GM18502 (cell line): ENCODE results near the gene DGKB.

ENCODE experiments used
- ATAC-seq: cut with Tn5 transposase; IDR thresholded peaks from one replicate; pipeline ENCODE4 v1.9.1; 2021; ENCODE audit warnings: mild to moderate bottlenecking; ENCODE audit not compliant: unreplicated experiment, poor library complexity

Gene DGKB

GRCh38 chr7:14766747-14767146 lies 135.8 kb downstream of the DGKB start:
- ATAC-seq: no peak

DNA sequence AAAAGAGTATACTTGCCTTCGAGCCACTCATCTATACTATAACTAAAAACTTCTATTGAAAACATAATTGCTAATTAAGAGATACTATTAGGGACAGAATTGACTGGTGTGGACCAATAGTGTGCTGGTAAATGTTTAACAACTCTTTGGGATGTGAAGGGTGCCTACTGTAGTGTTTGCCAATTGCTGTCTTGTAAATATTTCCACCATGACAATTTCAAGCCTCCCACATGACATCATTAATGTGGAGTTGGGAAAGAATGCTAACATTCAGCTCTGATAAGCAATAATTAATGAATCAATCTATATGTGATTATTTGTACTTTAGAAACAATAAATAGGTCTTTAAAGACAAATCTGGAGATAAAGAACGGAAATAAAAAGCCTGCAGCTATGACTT lies 136.8 kb downstream of the DGKB start:
- no peak for ATAC-seq

GRCh38 chr7:14762561-14762960 lies 140.0 kb downstream of the DGKB start:
- ATAC-seq: no peak

- no peak for ATAC-seq
Observed at GRCh38 chr7:14761510-14762296, 140.8 kb downstream of the DGKB start.

DNA sequence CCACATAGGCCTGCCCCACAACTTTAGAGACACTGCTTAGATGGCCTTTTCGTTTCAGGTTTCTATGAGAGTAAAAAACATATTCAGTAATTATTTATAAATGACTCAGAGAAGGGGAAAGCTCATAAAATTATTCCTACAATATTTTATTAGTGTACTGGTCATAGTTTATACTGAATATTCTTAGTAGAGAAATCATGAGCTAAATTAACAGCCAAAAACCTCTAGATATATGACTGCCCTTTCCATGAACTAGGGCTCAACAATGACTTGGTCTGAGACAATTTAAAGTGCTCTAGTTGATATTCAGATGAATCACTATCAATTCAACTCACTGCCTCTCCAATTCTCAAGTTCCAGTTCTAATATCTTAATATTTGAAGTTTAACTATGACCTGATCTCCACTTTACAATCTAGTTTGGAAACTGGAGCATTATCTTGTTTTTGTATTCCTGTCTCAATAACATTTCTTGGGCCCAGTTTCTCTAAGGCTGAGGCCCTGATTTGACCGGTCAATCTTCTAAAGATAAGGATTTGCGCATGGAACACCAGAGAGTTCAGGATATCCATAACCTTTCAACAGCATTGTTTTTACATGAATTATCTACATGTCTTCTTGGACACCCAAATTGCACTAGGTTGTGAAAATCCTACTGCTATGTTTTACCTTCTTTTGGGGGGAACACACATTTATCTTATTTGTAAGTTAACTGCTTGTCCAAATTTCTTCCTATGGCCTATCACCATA lies 141.6 kb downstream of the DGKB start:
- ATAC-seq: no peak

DNA sequence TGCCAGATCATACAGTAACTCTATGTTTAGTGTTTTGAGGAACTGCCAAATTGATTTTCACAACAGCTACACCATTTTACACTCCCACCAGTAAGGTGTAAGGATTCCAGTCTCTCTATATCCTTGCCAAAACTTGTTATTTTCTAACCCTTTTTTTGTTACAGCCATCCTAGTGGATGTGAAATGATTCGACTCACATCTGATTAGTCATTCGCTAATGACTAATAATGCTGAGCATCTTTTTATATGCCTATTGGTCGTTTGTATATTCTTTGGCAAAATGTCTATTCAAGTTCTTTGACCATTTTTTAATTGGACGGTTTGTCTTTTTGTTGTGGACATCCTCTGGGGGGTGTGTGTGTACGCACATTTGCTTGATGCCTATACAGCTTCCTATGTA lies 142.8 kb downstream of the DGKB start:
- no peak for ATAC-seq

GRCh38 chr7:14754631-14755030 lies 147.9 kb downstream of the DGKB start:
- ATAC-seq: no peak

- no peak for ATAC-seq
Observed at GRCh38 chr7:14752301-14752700, 150.2 kb downstream of the DGKB start.

DNA sequence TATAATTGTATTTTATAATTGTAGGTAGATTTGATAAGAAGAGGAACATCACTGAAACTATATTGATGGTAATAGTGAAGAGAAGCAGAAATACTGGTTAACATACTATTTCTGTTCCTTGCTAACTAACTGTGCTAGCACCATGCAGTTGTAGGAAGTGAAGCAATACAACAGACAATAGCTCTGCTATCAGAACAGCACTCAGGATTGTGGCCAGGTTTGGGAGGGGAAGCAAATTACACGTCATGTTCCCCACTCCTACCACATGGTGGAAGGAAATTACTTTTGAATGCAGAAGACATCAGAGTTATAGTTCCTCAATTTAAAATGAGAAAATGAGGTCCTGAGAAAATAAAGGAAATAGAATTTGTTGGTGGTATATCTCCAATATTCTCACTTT lies 151.1 kb downstream of the DGKB start:
- no peak for ATAC-seq

GRCh38 chr7:14748461-14748860 lies 154.1 kb downstream of the DGKB start:
- ATAC-seq: no peak

DNA sequence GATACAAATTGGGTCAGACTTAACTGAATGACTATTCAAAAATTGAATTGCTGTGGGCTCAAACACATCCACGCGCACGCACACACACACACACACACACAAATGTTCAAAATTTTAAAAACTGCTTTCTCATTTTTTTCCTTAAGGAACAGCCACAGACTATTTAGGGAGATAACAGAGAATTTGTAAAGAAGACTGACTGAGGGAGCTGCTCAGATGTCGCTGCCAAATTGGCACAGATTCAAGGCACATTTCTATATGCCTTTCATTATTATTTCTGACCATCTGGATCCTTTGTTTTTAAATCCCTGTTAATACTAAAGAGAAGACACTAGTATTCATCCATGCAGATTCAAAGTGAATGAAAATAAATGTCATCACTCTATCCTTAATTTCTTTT lies 154.8 kb downstream of the DGKB start:
- no peak for ATAC-seq

- ATAC-seq: no peak
Observed at GRCh38 chr7:14745076-14745475, 157.5 kb downstream of the DGKB start.

DNA sequence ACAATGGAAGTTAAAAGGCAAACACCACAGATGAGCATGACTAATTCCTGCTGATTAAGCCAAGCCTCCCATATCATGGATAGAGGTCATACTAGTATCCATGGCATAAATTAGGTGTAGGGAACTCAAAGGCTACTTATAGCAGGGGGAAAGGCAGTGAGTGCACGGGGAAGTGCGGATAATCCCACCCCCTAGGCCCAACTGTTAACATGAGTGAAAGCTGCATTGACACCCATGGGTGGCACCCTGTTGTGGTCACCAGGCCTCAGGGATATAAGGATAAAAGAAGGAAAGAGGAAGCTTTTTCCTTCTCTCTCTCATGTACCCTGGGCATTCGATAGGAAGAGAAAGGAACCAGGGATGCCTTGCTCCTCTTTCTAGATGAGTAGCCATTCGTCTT lies 161.9 kb downstream of the DGKB start:
- no peak for ATAC-seq

DNA sequence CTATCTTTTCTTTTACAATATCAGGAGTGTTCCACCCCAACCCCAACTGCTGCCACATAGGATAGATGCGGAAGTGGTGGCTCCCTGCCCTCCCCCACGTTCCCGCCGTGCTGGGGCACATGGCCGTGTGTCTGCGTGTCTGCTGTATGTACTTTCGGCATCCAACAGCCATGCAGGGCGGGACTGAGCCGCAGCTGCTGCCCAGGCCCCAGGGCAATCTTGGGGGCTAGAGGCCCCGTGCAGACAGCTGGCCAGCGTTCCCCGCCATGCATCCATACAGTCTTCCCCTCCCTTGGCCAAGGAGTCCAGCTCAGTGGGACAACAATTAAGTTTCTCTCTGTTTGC lies 162.7 kb downstream of the DGKB start:
- ATAC-seq: no peak

GRCh38 chr7:14739168-14739840 lies 163.2 kb downstream of the DGKB start:
- ATAC-seq: no peak

GRCh38 chr7:14738086-14738485 lies 164.5 kb downstream of the DGKB start:
- ATAC-seq: no peak

DNA sequence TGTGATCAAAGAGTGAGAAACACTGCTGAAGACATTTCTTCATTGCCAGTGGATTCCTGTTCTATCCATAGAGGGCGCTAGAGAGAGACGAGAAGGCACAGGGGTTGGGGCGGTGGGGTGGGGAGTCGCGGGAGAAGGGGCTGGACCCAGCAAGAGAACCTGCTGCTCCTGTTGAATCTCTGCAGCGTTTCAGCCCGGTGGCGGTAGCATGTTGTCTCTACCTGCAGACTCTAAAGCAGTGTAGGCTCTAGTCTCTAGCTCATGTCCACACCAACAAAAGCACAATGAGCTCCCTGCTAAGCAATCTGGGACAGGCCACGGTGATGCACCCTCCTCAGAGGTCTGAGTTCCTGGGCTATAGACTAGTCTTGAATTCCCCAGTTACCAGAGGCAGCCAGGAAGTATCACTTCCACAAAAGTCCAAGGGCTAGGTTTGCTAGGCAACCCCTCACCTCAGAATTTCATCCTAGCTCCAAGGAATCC lies 167.7 kb downstream of the DGKB start:
- no peak for ATAC-seq

- no peak for ATAC-seq
Observed at GRCh38 chr7:14720785-14721184, 181.8 kb downstream of the DGKB start.

DNA sequence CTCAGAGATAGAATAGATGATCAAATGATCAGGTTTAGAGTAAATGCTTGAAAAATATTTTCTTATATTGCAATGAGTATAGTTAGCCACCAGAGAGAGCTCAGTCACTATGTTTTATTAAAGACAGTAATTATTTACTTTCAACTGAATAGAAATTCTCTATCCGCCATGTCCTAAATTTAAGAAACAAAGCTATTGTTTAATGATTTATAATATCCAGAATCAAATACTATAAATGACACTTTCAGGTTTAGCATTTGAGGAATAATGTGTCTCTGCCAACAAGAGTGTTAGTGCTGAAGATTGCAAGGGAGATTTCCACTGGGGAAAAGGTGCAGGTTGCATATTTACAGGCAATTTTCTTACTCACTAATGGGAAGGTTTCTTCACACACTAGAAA lies 184.7 kb downstream of the DGKB start:
- no peak for ATAC-seq

DNA sequence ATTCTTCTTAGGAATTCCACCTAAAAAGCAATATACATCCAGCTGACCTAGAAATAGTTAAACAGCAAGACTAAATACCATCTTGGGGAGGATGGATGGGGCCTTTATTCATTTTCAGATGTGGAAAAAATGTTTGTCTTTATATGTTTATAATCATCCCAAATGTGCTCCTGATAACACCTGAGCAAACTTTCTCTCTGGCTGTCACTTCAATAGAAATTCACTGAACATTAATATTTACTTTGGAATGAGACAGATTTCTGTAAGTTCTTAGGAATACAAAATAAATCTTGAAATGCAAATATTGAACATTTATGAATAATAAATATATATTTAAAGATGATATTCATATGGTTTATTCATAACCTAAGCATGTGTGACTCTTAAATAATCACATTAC lies 185.4 kb downstream of the DGKB start:
- no peak for ATAC-seq

DNA sequence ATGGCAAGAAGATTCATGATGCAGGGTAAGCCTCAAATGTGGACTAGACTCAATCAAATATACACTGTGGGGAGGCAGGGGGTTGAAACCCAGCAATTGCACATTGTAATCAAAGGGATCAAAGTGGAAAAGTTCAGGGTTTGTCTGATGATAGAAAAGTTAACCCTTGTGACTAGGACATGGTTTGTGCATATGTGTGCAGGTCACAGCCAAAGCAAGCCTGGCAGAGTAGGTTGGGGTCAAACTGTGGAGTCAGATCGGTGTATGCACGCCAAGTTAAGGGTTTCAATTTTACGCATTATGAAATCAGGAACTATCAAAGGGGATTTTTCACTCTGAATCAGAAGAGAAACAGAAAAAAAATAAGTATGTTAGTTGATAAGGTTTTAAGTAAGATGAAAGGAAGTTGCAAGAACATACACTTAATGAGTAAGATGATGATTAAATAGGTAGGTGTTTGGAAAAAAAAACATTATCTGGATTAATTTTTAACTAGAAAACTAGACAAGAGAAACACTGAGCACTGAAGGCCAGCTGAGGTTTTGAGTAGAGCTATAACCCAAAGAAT lies 188.3 kb downstream of the DGKB start:
- ATAC-seq: peak; percentile 99
